ENCODE measurements around the gene ZNF175. TPM values are rescaled to one million over a fixed set of nuclear protein-coding genes. Genes with fewer than 3 reads are reported as not detected.

Gene ZNF175
- total and polyA plus RNA-seq, 10 of the 15 experiments (the other 5 are each of a cell fraction or from before 2014, with no cell fraction given): 1.5 to 12.0 (median 4.1) TPM

- TF ChIP-seq BACH1 (IDR thresholded peaks at IDR 0.05; ENCODE audit: borderline replicate concordance): peak; percentile 95
- TF ChIP-seq SMAD5 (IDR thresholded peaks at IDR 0.05; ENCODE audit: low read depth): no peak
- no peak for TF ChIP-seq WRNIP1 (IDR thresholded peaks at IDR 0.05; ENCODE audit: borderline replicate concordance, low read depth, low read length)
- peak; percentile 5; the same call in 1 of the 2 replicates for TF ChIP-seq ZNF24 (IDR thresholded peaks at IDR 0.05)
- 0 out of 2 replicates have a peak, but pooled peaks have one; percentile 36 for TF ChIP-seq STAT3 (IDR thresholded peaks at IDR 0.05; ENCODE audit: low read depth, low read length)
- no peak for TF ChIP-seq ZNF622 (IDR thresholded peaks at IDR 0.05)
- TF ChIP-seq POLR2AphosphoS2 (IDR thresholded peaks at IDR 0.05; ENCODE audit: low read depth, low read length): no peak
- no peak for TF ChIP-seq RFX5 (IDR thresholded peaks at IDR 0.05; ENCODE audit: low read depth, low read length)
- no peak for TF ChIP-seq KAT2A (conservative IDR thresholded peaks at IDR 0.05; ENCODE audit: control insufficient read depth, low read depth, low read length)
- TF ChIP-seq IKZF2 (IDR thresholded peaks at IDR 0.05): peak; percentile 90 to 93
- TF ChIP-seq EGR1 (IDR thresholded peaks at IDR 0.05; ENCODE audit: borderline replicate concordance in 1 of 2, low read depth in 2 of 2, low read length in 2 of 2): no peak
- peak; percentile 96 for TF ChIP-seq CREM (IDR thresholded peaks at IDR 0.05; ENCODE audit: low read depth)
- peak; percentile 97 for TF ChIP-seq EED (IDR thresholded peaks at IDR 0.05; ENCODE audit: low read depth)
- peak; percentile 87 for TF ChIP-seq ATF7 (IDR thresholded peaks at IDR 0.05; ENCODE audit: low read depth)
- no peak for TF ChIP-seq E4F1 (IDR thresholded peaks at IDR 0.05; ENCODE audit: borderline replicate concordance, partially characterized antibody)
- TF ChIP-seq NR2C1 (IDR thresholded peaks at IDR 0.05): no peak
- TF ChIP-seq STAT1 (conservative IDR thresholded peaks at IDR 0.05): no peak
- peak; percentile 91 for TF ChIP-seq MEF2A (IDR thresholded peaks at IDR 0.05; ENCODE audit: insufficient read depth, low read depth, low read length)
- TF ChIP-seq, protein P1, sequence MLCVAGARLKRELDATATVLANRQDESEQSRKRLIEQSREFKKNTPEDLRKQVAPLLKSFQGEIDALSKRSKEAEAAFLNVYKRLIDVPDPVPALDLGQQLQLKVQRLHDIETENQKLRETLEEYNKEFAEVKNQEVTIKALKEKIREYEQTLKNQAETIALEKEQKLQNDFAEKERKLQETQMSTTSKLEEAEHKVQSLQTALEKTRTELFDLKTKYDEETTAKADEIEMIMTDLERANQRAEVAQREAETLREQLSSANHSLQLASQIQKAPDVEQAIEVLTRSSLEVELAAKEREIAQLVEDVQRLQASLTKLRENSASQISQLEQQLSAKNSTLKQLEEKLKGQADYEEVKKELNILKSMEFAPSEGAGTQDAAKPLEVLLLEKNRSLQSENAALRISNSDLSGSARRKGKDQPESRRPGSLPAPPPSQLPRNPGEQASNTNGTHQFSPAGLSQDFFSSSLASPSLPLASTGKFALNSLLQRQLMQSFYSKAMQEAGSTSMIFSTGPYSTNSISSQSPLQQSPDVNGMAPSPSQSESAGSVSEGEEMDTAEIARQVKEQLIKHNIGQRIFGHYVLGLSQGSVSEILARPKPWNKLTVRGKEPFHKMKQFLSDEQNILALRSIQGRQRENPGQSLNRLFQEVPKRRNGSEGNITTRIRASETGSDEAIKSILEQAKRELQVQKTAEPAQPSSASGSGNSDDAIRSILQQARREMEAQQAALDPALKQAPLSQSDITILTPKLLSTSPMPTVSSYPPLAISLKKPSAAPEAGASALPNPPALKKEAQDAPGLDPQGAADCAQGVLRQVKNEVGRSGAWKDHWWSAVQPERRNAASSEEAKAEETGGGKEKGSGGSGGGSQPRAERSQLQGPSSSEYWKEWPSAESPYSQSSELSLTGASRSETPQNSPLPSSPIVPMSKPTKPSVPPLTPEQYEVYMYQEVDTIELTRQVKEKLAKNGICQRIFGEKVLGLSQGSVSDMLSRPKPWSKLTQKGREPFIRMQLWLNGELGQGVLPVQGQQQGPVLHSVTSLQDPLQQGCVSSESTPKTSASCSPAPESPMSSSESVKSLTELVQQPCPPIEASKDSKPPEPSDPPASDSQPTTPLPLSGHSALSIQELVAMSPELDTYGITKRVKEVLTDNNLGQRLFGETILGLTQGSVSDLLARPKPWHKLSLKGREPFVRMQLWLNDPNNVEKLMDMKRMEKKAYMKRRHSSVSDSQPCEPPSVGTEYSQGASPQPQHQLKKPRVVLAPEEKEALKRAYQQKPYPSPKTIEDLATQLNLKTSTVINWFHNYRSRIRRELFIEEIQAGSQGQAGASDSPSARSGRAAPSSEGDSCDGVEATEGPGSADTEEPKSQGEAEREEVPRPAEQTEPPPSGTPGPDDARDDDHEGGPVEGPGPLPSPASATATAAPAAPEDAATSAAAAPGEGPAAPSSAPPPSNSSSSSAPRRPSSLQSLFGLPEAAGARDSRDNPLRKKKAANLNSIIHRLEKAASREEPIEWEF (IDR thresholded peaks at IDR 0.05; ENCODE audit: insufficient replicate concordance, low read depth, low read length): no peak
- TF ChIP-seq ESRRA (IDR thresholded peaks at IDR 0.05; ENCODE audit: low read length): no peak
- peak; percentile 31 for TF ChIP-seq SIX5 (IDR thresholded peaks at IDR 0.05; ENCODE audit: low read depth, low read length, severe bottlenecking)
These were observed 36.0 kb downstream of the ZNF175 start (continued) for GRCh38 chr19:51607077-51607476.
